ENCODE results near the gene PCYT1B.

PCYT1B gene

DNA sequence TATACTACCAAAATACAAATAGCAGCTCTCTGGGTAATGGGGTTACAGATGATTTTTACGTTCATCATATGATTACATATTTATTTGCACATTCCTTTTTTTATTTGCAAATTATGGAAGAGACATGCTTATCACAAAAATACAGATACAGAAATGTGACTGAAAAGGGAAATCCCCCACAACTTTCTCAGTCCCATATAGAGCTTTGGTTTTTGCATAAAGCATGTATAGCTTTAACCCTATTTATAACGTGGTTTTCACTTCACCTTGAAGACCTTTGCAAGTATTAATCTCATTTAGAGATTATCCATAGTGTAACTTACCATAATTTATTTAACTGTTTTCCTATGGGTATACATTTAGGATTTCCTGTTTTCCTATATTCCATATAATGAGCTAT is 126.7 kb downstream of the PCYT1B start:
- Mint-ChIP-seq H3K27me3 (ENCODE audit: low read depth) (no peaks in the 10 kb centered on the region), H3K9me3 (no peaks in the 10 kb centered on the region), H3K4me3 (no peak overlapping the region), H3K27ac (no peak overlapping the region), H3K4me1 (no peaks in the 10 kb centered on the region), H3K36me3 (ENCODE audit: low read depth) (peaks cover 44% of the 10 kb centered on the region)
- TF ChIP-seq, protein P1, sequence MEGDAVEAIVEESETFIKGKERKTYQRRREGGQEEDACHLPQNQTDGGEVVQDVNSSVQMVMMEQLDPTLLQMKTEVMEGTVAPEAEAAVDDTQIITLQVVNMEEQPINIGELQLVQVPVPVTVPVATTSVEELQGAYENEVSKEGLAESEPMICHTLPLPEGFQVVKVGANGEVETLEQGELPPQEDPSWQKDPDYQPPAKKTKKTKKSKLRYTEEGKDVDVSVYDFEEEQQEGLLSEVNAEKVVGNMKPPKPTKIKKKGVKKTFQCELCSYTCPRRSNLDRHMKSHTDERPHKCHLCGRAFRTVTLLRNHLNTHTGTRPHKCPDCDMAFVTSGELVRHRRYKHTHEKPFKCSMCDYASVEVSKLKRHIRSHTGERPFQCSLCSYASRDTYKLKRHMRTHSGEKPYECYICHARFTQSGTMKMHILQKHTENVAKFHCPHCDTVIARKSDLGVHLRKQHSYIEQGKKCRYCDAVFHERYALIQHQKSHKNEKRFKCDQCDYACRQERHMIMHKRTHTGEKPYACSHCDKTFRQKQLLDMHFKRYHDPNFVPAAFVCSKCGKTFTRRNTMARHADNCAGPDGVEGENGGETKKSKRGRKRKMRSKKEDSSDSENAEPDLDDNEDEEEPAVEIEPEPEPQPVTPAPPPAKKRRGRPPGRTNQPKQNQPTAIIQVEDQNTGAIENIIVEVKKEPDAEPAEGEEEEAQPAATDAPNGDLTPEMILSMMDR (IDR thresholded peaks at IDR 0.05; ENCODE audit: unreplicated experiment in 3 of 3): no peak

GRCh38 chrX:24515447-24515846 is 131.7 kb downstream of the PCYT1B start:
- TF ChIP-seq, protein P1 (IDR thresholded peaks at IDR 0.05; ENCODE audit: unreplicated experiment in 3 of 3): peak; percentile 46 to 63 (median 52)
- Mint-ChIP-seq H3K27me3 (ENCODE audit: low read depth) (no peaks in the 10 kb centered on the region), H3K36me3 (ENCODE audit: low read depth) (peaks cover 22% of the 10 kb centered on the region), H3K4me3 (no peak overlapping the region), H3K27ac (no peak overlapping the region), H3K9me3 (no peaks in the 10 kb centered on the region), H3K4me1 (no peaks in the 10 kb centered on the region)

- no peaks in the 10 kb centered on the region for H3K27me3 Mint-ChIP-seq (ENCODE audit: low read depth)
- no peak overlapping the region for H3K27ac Mint-ChIP-seq
- TF ChIP-seq, protein P1 (IDR thresholded peaks at IDR 0.05; ENCODE audit: unreplicated experiment in 3 of 3): no peak
- no peaks in the 10 kb centered on the region for H3K9me3 Mint-ChIP-seq
- H3K4me1 Mint-ChIP-seq: no peaks in the 10 kb centered on the region
- no peak overlapping the region for H3K4me3 Mint-ChIP-seq
- H3K36me3 Mint-ChIP-seq (ENCODE audit: low read depth): peaks cover 23% of the 10 kb centered on the region
These were observed 133.7 kb downstream of the PCYT1B start for GRCh38 chrX:24513416-24513815.

DNA sequence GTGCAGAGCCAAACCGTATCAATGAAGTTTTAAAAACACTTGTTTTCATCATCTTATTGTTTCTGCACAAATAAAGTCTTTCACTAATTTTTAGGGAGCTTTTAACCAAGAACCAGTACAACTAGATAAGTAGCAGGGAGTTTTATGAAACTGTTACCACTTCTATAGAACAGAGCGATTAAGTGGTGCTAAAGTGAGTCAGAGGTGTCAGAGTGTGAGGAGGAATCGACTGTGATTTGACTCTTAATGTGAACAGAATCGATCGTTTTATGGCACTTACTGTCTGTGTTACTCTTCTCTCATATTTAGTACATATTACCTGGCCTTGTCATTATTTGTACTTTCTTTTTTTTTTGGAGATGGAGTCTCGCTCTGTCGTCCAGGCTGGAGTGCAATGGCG is 138.8 kb downstream of the PCYT1B start:
- Mint-ChIP-seq H3K9me3 (no peaks in the 10 kb centered on the region), H3K27ac (no peak overlapping the region), H3K36me3 (ENCODE audit: low read depth) (peaks cover 35% of the 10 kb centered on the region), H3K4me1 (no peaks in the 10 kb centered on the region), H3K4me3 (no peak overlapping the region), H3K27me3 (ENCODE audit: low read depth) (no peaks in the 10 kb centered on the region)
- TF ChIP-seq, protein P1 (IDR thresholded peaks at IDR 0.05; ENCODE audit: unreplicated experiment in 3 of 3): no peak

Measured in nephron (organoid).